Activated gamma-delta T cell treated with Interleukin-2 at 50 U/mL for 16 hours (primary cell): ENCODE results near the gene ADAM22.

Source experiments
- DNase-seq: peaks from one replicate; pipeline ENCODE4 v3.0.0-alpha.2; 2020

Gene ADAM22

DNA sequence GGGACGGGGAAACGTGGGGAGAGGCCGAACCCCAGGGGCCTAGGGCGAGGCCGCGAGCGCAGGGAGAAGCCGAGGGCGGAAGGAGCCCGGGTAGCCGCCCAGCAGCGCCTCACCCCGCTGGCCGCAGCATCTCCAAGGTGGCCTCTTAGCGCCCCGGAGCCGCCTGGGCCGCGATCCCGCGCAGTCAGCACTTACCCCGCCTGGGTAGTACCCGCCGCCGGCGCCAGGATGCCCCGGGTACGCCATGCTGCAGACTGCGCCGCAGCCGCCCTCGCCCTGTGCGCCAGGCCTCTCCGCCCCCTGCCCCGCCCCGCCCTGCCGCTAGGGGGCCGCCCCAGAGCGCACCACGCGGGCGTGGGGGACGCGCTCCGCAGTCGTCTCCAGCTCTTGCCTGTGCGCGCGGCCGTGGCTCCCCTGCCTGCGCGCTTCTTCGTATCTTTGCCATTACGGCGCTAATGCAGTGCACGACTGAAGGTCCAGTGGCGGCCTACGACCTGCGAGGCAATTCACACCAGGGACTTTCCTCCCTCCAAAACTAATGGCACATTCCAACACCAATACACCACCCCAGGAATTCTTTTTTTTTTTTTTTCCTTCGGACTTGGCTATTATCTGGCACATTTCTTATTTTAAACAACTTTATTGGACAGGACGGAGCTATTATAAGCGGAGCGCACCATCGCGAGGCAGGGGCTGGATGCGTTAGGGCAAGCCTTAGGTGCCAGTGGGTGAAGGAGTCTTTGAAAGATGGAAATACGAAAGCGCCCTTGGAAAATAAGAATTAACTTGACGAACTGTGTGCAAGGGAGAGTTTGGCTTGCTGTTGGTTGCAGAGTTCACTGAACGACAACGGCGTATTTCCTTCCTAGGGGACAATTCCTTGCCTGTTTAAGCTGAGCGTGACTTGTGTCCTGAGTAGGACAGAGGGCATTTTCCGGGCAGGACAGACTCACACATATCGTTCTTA, 286.0 kb downstream of the ADAM22 start, which contains the start of gene SRI:
TSS of gene SRI (minus strand) at position 258 of the 967 bp plus-strand sequence. CDS start at position 246, 12 bp downstream.
- DNase-seq = peak; percentile 90

DNA sequence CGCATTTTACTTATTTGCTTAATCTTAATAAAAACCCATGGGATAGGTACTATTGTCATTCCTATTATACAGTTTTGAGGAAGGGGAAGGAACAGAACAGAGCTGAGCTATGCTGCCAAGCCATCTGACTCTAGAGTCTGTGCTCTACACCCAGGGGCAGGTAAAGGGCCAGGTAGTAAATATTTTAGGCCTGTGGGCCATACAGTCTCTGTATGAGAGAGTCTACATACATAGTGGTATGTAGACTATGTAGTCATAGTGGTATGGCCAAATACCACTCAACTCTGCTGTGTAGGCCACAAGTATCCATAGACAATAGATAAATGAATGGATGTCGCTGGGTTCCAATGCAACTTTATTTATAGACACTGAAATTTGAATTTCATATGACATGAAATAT, 289.2 kb downstream of the ADAM22 start:
- no peak for DNase-seq

DNA sequence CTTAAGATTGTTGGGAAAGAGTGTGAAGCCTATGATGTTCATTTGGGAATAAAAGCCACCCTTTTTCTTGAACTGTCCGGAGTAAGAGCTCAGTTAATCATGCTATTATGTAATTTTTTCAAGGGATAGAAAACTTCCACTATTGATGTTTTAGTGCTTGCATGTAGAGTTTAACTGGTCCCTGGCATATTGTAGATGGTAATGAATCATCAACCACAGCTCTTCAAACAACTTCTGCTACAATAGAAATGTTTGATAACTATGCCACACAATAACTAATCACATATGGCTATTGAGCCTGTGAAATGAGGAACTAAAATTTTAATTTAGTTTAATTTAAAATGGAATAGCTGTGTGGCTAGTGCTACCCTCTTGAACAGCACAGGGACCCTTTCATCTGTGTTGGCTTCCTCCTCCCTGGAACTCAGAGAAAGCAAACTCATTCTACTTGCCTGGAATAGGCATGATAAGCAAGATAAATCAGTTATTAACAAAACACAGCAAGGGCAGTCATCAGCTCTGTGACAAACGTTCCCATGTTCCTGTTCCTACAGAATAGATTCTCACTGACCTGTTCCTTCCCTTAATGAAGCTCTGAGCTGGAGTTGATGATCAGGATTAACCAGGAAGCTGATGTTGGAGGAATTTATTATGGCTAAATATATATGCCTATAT, 290.7 kb downstream of the ADAM22 start:
- no peak for DNase-seq

DNA sequence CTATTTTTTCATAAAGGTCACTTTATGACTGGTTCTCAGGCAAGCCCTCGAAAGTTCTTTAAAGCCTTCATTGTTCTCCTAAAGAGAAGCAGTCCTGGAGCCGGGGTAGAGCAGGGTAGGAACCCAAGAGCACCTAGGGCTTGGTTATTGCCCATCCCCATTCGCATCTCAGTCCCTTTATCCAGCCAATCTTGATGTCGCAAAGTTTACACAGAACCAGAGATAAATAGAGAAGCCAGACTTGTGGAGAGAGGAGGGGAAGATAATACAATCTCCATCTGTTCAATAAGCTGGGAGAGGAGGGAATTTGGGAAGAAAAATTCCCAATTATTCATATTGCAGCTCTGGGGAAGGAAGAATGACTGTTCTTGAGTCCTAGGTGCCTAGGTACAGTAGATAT, 292.1 kb downstream of the ADAM22 start:
- DNase-seq = no peak

DNA sequence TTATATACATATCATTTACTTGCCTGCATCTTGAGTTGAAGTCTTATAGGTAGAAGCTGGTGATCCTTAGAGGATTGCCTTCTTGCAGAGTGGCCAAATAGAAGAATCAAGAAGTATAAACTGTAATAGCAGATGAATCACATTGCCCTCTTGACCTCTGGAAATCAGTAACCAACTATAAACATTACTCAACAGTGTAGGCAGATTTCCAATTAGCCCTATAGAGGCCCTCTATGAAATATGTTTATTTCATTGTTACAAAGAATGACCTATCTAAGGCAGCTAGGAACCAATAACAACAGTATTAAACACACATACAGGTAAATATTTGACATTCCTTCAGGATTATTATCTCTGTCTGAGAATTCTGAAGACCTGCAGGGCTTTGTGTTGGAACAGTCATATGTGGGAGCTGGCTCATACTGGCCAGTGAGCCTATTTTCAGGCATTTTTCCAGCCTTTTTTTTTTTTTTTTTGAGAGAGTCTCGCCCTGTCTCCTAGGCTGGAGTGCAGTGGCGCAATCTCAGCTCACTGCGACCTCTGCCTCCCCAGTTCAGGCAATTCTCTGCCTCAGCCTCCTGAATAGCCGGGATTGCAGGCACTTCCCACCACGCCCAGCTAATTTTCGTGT, 292.9 kb downstream of the ADAM22 start:
- DNase-seq = no peak

DNA sequence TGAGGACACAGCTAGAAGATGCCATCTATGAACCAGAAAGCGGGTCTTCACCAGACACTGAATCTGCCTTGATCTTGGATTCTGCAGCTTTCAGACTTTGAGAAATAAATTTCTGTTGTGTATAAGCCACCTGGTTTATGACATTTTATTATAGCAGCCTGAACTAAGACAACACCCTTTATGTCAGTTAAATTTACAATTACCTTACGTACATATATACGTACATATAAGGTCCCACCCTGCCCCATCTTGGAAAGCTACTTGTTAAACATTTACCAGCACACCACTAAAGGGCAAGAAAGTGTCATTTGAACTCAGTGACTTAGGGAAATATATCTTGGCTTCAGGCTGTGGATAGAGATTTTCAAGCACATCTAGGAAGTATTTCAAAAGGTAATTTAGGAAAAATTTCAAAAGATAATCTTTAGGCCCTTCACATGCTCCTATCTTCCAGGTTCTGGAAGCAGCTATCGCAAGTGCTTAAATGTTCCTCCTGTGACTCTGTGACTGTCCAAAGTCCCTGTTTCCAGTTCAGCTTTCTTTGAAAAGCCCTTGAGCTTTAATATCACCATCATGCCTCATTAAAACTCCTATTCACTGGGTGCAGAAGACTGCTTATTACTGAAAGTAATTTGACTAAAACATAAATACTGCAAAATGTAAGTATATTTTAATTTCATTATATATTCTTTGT, 295.4 kb downstream of the ADAM22 start:
- DNase-seq = no peak

DNA sequence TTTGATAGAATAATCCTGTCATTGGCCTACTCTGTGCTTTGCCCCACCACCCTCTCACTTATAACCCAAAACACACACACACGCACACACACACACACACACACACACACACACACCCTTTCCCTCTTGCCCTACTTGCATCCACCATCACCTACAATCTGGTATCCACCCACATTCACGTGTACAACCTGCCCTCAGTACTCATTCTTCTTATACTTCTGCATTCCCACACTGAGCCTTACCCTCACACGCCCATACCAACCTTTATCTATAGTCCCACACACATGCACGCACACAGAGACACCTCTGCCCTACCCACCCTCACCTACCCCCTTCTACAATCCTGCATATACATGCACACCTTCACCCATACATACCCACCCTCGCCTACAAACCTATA, 296.6 kb downstream of the ADAM22 start:
- DNase-seq = no peak

DNA sequence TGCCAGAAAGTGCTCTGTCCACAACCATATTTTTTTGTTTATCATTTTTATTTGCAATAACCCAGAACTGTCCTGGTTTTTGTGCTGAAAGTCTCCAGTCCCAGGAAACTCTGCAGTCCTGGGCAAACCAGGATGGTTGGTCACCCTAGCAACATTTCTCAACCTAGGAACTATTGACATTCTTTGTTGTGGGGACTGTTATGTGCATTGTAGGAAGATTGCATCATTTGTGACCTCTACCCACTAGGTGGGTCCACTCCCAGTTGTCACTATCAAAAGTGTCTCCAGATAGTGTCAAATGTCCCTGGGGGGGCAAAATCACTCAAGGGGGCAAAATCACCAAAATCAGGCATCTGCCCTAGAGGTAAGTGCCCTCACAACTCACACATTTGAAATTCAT, 299.8 kb downstream of the ADAM22 start:
- DNase-seq = no peak

DNA sequence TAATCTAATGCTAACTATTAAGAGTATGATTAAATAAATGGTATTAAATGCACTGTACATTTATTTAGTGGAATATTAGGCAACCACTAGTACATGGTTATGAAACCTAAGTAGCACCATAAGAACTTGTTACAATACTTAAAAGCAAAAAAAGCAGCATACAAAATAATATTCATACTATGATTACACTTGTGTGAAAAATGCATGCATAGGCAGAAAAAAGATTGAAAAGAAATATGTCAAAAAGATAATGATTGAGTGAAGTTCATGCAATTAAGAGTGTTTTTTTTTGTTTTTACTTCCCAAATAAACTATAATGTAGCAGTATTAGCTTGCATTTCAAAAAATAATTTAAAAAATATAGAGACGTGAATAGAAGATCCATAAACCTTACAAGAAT, 305.8 kb downstream of the ADAM22 start:
- DNase-seq = no peak

DNA sequence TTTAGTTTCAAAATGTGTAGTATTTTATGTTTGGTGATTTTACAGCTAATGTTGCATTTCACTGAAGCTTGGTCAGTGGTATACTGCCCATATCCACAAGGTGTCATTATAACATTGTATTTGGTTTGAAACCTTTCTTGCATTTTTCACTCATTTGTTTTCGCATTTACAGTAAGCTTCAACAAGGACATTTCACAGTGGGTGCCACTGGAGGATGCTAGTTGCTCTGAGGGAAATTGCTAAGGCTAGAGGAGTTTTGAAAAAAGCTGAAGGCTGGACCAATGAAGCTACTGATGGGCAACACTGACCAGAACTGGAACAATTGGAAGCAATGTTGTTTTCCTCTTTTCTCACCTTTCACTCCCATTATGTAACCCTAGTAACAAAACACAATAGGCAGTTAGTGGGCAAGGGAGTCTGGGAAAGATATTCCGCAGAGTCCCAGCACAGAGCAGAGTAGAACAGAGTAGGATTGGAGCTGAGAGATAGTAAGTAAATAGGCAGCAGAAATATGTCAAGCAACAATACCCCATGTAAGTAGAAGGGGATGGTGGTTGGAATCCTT, 309.4 kb downstream of the ADAM22 start:
- no peak for DNase-seq

DNA sequence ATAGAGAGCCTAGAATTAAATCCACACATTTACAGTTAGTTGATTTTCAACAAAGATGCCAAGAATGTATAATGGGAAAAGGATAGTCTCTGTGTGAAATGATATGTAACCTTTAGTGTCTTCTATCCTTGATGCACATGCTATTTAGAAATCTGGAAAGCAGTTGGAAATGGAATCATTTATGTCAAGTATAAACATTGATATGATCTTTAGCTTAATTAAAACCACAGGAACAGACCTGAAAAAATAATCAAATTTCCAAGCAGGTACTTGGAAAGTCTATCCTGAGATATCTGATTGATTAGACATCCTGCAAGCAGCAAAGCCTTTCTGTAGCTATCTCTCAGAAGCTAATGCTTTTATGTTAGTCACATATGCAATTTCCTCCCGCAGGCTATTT, 310.2 kb downstream of the ADAM22 start:
- DNase-seq = no peak
